ENCODE results near the gene NBAS.

DNA sequence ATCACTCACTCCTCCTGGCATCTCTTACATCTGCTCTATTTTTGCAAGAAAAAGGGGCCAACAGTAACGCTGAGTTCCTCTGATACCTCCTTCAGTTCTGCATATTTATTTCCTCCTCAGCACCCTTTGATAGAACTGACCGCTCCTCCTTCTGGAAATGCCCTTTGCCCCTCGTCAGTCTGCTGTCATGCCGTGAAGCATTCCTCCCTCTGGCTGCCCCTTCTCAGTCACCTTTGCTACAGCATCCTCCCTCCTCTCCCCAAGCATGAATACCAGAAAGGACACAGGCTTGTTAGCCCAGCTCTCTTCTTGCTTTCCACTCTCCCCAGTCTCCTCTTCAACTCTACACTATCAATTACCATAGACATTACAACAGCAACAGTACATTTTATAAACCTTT is 135.4 kb downstream of the NBAS start:
- TF ChIP-seq POLR2A (IDR thresholded peaks at IDR 0.05; ENCODE audit: low read length), result no peak
- no peak for TF ChIP-seq GATA1 (IDR thresholded peaks at IDR 0.05; ENCODE audit: low read depth, low read length)
